ENCODE measurements around the gene VWA8. TPM values are rescaled to one million over a fixed set of nuclear protein-coding genes. Genes with fewer than 3 reads are reported as not detected.
"Not testable (repeated sequence)": the region's sequence is repeated elsewhere in the genome, so short reads cannot be mapped to it uniquely, and the experiment has no call there.

VWA8 gene
- polyA plus RNA-seq, 1 donor = 22.4 TPM

DNA sequence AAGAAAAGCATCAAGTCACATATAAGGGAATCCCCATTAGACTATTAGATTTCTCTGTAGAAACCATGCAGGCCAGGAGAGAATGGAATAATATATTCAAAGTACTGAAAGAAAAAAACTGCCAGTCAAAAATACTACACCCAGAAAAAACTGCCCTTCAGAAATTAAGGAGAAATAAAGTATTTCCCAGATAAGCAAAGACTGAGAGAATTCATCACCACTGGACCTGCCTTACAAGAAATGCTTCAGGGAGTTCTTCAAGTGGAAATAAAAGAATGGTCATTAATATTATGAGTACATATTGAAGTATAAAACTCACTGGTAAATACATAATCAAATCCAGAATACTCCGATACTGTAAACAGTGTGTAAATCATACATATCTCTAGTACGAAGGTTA, 35.9 kb downstream of the VWA8 start:
- no peak for DNase-seq

DNA sequence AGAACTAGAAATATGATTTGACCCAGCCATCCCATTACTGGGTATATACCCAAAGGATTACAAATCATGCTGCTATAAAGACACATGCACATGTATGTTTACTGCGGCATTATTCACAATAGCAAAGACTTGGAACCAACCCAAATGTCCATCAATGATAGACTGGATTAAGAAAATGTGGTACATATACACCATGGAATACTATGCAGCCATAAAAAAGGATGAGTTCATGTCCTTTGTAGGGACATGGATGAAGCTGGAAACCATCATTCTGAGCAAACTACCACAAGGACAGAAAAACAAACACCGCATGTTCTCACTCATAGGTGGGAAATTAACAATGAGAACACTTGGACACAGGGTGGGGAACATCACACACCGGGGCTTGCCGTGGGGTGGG, 38.0 kb downstream of the VWA8 start:
- not testable (repeated sequence) for DNase-seq

DNA sequence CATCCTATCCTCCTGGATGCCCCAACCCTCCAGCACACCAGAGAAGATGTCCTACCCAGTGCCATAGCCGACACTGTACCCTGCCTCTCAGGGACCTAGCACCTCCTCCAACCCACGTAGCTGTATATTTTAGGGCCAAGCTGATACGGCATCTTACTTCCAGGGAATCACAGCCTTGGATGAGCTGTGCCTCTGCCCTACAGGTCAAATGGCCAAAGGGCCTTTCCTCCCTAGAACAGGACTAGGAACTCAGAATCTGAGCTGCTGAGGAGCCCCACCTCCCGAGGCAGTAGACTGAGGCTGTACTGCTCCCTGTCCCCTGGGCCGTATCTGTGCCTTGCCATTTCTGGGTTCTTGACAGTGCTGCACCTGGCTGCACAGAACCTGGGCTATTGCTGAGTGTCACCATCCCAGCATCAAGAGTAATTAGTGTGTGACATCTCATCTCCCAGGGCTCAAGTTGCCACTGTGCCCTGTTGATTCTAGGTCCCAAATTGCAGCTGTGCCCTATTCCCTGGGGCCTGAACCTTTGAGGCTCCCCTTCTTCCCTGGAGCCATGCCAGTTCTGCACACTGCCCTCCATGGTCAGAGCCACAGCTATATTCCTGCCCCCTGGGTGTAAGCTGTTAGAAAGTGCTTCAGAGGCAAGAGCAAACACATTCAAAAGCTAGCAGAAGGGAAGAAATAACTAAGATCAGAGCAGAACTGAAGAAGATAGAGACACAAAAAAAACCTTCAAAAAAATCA, 41.0 kb downstream of the VWA8 start:
- DNase-seq = no peak

DNA sequence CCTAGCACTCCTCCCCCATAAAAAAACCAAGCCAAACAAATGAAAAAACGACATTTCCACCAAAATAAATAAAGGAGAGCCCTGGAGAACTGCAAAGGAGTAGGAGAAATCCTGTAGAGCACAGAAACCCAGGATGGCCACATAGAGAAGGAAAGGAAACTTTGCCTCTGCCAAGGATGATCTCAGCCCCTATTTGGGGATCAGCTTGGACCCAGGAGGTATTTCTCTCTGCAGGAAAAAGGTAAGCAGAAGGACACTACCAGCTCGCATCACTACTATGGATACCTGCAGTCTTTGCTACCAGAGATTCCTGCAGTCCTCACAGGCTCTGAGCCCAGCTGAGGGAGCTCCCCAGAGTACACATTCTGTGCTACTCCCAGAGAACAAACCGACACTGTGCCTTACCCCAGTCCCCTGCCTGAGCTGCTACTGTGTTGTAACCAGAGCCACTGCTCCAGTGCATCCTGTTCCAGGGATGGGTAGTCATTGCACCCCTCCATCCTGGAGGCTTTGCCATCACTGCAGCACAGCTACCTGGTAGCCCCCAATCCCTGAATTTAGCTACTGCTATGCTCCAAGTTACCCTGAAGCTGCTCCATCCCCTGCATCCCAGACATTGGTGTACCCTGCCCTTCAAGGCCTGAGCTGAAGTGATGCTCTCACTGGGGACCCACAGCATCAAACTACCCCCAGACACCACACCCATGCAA, 41.7 kb downstream of the VWA8 start:
- DNase-seq = no peak

DNA sequence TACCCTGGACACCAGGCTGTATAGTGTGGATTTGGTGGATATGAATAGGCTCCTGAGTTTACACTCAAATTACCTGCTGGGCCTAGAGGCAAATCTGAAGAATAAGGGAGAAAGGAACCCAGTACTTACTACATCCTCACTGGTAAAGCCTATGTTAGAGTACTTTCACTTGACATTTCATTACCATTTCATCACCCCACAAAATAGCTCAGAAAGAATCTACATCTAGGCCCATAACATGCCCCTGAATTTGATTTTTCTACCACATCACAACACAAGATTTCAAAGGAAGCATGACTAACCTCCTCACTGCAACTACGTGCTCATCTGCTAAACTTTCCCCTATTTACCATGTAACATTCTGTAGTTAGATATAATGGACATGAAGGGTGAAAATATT, 43.3 kb downstream of the VWA8 start:
- no peak for DNase-seq

DNA sequence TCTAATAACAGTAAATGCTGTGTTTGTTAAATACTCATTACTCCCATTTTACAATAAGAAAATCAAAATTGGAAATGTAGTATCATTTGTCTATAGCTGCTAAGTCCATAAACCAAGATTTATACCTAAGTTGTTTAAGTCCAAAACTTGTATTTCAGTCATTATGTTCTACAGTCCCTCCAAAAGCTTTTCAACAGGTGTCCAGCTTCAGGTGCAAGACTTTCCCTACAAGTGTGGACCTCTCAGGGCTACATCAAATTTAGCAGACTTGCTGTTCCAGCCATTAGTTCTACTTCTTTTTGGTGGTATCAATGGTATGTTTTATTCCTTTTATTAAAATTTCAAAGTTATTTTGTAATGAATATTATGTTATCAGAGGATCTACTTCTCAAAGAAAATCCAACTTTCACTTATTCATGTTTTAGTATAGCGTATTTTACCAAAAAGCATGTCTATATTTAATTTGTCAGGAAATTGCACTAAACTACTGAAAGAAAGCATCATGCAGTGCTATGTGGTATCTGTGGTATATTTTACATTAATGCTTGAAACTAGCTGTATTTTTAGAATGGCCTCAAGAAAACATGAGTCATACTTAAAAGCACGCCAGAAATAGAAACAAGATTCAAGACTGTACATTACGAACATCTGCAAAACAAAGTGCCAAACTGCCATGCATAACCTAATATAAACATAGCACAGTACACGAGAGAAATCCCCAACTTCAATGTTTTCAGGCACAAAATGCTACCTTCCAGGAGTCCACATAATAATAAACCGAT, 44.5 kb downstream of the VWA8 start:
- DNase-seq = no peak

DNA sequence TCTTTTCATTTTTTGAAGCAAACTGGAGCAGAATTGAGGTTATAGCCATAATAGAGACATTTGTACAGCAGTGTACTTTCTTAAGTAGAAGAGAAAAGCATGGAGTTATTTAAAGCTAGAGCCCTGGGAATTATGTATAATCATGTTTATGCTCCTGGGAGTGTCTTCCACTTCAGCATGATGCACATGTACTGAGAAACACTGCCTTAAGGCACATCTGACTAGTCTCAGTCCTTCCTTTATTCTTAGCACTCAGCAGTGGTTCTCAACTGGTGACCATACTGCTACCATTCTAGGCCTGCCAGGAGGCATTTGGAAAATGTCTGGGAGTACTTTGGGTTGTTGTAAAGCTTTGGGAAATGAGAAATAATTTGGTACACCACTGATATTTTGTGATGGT, 45.8 kb downstream of the VWA8 start:
- DNase-seq = no peak

DNA sequence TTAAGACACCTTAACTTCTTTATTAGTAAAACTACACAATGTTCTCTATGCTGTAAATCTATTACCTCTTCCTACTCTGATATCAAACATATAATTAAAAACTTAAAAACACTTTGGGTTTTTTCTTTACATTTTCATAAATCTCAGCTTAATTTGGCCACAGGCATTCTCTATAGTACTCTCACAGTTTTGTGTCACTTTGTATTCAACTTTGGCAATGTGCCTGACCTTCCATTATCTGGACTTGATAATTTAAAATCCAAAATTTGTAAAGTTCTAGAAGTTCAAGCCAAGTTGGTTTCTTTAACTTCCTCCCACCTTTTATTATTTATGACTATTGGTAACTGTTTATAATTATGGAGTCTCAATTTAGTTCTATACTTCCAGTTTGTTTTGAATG, 46.4 kb downstream of the VWA8 start:
- no peak for DNase-seq

DNA sequence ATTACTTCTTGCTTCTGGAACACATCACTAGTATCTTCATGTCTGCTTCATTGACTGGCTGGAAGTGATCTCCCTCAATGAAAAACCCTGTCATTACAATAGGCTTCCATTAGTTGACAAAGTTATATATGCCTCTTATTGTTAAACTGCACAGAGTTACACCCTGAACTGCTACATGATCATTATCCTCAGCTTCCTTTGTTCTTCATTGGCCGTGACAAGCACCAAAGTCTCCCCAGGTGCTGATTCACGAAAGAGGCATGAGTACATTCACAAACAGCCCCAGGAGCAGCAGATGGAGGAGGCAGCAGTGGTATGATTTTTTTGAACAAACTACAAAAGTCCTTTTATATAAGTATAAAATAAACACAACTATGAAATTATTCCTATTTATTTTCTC, 51.4 kb downstream of the VWA8 start:
- no peak for DNase-seq

DNA sequence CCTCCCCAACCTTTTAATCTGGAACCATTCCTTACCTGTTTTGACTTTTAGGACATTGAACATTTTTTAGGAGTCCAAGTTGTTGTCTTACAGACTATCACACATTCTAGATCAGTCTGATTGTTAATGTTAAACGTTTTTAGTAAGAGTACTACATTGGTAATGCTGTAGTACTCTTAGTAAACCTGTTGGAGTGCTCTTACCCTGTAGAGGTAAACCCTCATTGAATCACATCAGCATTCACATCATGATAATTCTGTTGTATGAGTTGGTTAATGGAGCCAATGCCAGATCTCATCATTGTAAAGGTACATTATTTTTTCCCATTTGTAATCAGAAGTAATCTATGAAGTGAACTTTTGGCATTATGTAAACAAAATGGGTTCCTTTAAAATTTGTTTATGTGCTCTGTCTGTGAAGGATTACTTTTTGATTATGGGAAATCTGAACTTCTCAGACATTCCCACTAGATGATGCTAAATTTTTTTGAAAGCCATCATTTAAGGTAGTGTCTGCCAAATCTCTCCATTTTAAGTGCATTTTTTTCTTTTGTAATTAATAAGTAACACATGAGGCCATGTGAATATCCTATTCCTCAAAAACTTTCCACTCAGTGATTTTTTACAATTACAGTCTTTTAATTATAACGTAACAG, 55.2 kb downstream of the VWA8 start:
- DNase-seq = no peak

DNA sequence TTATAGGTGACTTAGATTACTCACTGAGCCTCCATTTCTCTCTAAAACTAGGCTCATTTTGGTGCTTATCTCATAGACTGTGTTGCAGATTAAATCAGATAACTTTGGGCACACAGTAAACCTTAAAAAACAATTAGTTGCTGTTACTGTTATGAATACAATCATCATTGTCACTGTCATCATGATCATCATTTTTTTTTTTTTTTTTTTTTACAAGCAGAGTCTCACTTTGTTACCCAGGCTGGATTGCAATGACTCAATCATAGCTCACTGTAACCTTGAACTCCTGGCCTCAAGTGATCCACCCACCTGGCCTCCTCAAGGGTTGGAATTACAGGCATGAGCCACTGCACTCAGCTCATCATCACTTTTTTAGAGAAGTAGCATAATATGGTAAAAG, 60.0 kb downstream of the VWA8 start:
- DNase-seq = no peak

DNA sequence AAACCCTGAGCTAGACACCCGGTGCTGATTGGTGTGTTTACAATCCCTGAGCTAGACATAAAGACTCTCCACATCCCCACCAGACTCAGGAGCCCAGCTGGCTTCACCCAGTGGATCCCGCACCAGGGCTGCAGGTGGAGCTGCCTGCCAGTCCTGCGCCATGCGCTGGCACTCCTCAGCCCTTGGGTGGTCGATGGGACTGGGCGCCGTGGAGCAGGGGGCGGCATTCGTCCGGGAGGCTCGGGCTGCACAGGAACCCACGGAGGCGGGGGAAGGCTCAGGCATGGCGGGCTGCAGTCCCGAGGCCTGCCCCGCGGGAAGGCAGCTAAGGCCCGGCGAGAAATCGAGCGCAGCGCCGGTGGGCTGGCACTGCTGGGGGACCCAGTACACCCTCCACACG, 62.5 kb downstream of the VWA8 start:
- not testable (repeated sequence) for DNase-seq

DNA sequence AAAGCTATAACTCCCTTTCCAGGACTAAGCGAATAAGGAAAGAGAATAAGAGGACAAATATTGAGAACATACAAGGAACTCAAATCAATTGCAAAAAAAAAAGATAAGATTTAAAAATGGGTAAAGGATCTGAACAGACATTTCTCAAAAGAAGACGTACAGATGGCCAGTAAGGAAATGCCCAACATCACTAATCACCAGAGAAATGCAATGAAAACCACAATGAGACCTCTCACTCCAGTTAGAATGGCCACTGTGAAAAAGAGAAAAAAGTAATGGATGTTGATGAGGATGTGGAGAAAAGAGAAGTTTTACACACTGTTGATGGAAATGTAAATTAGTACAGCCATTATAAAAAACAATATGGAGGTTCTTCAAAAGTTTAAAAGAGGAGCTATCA, 63.8 kb downstream of the VWA8 start:
- no peak for DNase-seq

DNA sequence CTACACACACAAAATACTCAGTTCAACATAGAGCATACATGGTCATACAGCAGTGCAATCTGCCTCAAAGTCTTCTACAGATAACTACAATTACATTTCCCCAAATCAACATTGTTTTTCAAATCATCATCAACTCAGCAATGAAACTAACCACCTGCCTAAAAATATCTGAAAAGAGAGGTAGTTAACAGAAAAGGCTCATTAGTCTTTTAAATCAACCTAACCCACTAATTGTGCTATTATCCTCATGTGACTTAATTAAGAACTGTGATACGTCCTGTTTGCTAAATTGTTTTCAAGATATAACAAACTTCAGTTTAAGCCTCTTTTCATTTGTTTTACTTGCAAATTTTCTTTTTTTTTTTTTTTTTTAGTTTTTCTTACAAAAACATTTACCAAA, 65.4 kb downstream of the VWA8 start:
- no peak for DNase-seq

DNA sequence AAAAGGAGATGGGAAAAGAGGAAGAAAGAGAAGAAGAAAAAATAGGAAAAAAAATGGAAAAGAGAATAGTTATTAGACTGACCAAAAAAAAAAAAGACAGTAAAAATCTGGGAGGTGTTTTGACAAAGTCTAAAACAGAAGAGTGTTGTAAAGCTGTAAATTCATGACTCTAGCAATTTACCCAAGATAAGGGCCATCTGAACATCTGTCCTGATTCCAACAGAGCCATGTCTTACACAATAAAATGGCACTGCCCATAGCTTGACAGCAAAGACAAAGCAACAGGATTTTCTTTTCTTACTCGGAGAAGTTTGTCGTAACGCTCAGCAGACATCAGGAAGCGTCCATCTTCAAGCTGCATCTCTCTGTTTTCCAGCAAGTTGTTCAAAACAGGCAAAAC, 69.8 kb downstream of the VWA8 start:
- no peak for DNase-seq

DNA sequence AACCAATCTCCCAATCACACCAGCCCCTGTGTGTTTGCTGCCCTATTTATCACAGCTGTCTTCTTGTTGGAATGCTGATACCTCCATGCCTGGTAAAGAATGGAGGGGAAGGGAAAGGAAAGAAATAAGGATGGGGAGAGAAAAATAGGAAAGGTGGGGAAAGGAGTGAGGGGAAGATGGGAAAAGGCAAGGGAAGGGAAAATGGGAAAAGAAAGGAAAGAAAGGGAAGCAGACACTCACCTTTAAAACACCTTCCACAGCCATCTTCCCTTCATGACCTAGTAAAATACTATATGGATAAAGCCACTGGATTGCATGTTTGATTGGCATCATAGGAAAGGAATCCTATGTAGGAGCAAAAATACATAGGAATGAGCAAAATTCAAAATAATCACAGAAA, 77.8 kb downstream of the VWA8 start:
- DNase-seq = no peak

DNA sequence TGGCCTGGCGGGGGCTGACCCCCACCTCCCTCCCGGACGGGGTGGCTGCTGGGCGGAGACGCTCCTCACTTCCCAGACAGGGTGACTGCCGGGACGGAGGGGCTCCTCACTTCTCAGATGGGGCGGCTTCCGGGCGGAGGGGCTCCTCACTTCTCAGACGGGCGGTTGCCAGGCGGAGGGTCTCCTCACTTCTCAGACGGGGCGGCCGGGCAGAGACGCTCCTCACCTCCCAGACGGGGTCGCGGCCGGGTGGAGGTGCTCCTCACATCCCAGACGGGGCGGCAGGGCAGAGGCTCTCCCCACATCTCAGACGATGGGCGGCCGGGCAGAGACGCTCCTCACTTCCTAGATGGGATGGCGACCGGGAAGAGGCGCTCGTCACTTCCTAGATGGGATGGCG, 79.0 kb downstream of the VWA8 start:
- not testable (repeated sequence) for DNase-seq

DNA sequence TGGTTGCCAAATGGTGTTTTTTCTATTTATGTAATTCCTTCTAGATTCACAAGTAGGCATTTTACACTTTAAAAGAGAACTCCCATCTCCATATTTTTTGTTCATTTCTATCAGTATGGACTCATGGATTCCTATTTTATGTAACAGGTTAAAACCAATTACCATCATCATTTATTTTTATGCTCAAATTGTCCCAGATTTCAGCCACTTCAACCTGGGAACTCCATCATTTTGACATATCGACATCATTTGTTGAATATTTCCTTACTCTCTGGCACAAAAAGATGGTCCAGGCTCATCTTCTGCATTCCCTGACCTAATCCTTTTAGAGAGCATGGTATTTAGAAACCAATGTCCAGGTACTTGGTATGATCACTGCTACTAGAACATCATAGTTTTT, 79.9 kb downstream of the VWA8 start:
- DNase-seq = no peak

DNA sequence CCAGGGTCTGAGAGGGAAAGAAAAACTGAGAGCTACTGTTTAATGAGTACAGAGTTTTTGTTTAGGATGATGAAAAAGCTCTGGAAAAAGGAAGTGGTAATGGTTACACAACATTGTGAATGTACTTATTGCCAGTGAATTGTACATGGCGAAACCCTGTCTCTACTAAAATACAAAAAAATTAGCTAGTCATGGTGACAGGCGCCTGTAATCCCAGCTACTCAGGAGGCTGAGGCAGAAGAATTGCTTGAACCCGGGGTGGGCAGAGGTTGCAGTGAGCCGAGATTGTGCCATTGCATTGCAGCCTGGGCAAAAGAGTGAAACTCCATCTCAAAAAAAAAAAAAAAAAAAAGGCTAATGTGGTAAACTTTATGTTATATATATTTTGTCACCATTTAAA, 96.3 kb downstream of the VWA8 start:
- no peak for DNase-seq

DNA sequence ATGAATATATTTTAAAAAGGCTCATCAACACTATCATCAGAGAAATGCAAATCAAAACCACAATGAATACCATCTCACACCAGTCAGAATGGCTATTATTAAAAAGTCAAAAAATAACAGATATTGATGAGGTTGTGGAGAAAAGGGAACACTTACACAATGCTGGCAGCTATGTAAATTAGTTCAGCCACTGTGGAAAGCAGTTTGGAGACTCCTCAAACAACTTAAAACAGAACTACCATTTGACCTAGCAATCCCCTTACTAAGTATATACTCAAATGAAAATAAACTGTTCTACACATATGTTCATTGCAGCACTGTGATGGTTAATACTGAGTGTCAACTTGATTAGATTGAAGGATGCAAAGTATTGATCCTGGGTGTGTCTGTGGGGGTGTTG, 98.2 kb downstream of the VWA8 start:
- not testable (repeated sequence) for DNase-seq

DNA sequence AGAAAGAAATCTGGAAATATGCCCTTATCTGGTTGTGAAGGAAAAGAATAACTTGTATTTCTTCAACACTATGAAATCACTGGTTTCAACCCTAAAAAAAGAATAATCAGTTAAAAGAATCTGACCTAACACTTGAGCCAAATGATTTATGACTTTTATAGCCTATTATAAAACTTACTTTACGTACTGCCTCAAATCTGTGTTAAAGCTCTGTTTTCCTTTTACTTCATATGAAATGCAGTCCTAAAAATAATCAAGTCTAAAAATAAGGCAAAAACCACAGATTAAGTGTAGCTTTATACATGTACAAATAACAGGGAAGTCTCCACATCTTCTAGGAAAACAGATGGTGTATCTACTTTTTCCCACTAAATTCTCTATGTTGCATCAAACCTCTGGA, 101.3 kb downstream of the VWA8 start:
- DNase-seq = no peak

DNA sequence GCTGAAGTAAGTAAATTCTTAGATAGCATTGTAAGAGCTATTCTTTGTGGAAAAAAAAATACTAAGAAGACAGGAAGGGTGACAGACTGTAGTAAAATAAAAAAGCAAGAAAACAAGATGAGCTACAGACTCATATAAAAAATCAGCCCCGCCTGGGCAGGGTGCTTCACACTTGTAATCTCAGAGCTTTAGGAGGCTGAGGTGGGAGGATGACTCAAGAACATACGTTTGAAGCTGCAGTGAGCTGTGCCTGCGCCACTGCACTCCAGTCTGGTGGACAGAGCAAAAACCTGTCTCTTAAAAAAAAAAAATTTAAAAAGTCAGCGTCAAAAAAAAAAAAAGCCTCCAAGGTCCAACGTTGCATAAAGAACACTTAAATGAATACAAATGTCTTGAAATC, 102.1 kb downstream of the VWA8 start:
- no peak for DNase-seq

DNA sequence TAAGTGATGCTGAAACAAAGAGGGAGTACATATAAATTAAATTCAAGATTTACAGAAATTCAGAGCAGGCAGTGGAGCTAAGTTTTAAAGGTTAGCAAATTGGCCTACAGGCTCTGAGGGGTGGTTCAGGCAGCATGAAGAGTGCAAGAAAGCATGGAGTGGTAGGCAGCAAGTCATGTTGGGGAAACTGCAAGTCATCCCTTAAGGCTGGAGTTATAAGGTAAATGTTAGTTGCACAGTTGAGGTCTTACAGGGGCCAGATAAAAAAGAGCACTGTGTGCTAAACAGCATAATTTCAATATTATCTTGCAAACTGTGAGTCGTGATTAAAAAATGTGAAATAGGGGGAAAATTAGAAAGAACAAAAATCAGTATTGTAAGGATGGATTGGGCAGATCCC, 106.2 kb downstream of the VWA8 start:
- no peak for DNase-seq

All from left kidney (tissue), 2 donors.